K562 (cell line): ENCODE results near the gene FAM193A. TPM values are rescaled to one million over a fixed set of nuclear protein-coding genes. Genes with fewer than 3 reads are reported as not detected.

Experiments used
- ATAC-seq: fragments of 200-7000 bp; cut with Tn5 transposase; 3 replicates; pipeline ENCODE4 v1.9.1; 2020; ENCODE audit warnings: moderate library complexity
- BruUV-seq: library from RNA; stranded (reverse); fragments of 400-500 nt; replicated peaks from 2 replicates; lab custom pipeline; 2021; lab: Mats Ljungman, UMichigan
- CTCF ChIA-PET: fragments of 300-600 bp; formaldehyde crosslinking; extraction: SDS; loops from one replicate; lab custom pipeline; 2021; ENCODE audit warnings: low intra/inter-chr PET ratio; lab: Yijun Ruan, JAX
- POLR2A ChIA-PET: fragments of 300-600, 350-650 bp; sonication (Branson Sonifier 250); formaldehyde crosslinking; extraction: SDS; loops from one replicate; lab custom pipeline; 2021; ENCODE audit warnings: antibody characterized with exemption, inconsistent platforms; lab: Yijun Ruan, JAX
- DNase-seq, 4 experiments: peaks; one replicate each; pipeline versions ENCODE4 v3.0.0 to v3.0.0-alpha.2; 2011 to 2018; ENCODE audit warnings: low spot score in 3 of 4, mixed read lengths in 3 of 4; ENCODE audit errors: extremely low read depth in 1 of 4
- FAIRE-seq: peaks from 2 replicates; lab custom pipeline; 2011; peaks lifted over from hg19 to GRCh38; lab: Jason Lieb, UNC
- H2AFZ ChIP-seq: 2 replicates; pipeline ENCODE4 v1.6.0; 2011; ENCODE audit warnings: low read depth, low read length, control low read depth, inconsistent platforms
- H3K27ac ChIP-seq: fragments of 200-600 bp; 3 replicates; pipeline ENCODE4 v1.8.0; 2011; ENCODE audit warnings: low read depth, mild to moderate bottlenecking, control low read depth, inconsistent platforms, low read length, moderate library complexity, mixed read lengths; ENCODE audit errors: extremely low read depth
- H3K27me3 ChIP-seq, 2 experiments: fragments of 300-600 bp in 1 of 2; 2 replicates in 1 of 2; 3 replicates in 1 of 2; pipeline versions ENCODE4 v1.6.0 to v1.8.0; 2011; ENCODE audit warnings: inconsistent platforms in 2 of 2, low read length in 2 of 2, mild to moderate bottlenecking in 1 of 2, mixed read lengths in 1 of 2, moderate library complexity in 1 of 2; ENCODE audit not compliant: control insufficient read depth in 2 of 2, insufficient read depth in 2 of 2
- H3K36me3 ChIP-seq: fragments of 300-600 bp; 3 replicates; pipeline ENCODE4 v1.8.0; 2011; ENCODE audit warnings: mild to moderate bottlenecking, low read length, inconsistent platforms; ENCODE audit not compliant: control insufficient read depth, insufficient read depth
- H3K4me1 ChIP-seq, 2 experiments: fragments of 200-600 bp in 1 of 2; replicated peaks in 1 of 2; 2 replicates in 1 of 2; 3 replicates in 1 of 2; pipeline versions ENCODE4 v1.5.1 to v1.8.0; 2011; ENCODE audit warnings: inconsistent platforms in 2 of 2, low read length in 2 of 2, mild to moderate bottlenecking in 1 of 2, mixed read lengths in 1 of 2, moderate library complexity in 1 of 2; ENCODE audit not compliant: control insufficient read depth in 2 of 2, insufficient read depth in 2 of 2
- H3K4me2 ChIP-seq: 2 replicates; pipeline ENCODE4 v1.6.1; 2011; ENCODE audit warnings: low read length, control low read depth, inconsistent platforms, mixed read lengths; ENCODE audit not compliant: insufficient read depth
- H3K4me3 ChIP-seq: fragments of 200-600 bp; sonication (generic), shearing (Covaris generic); 2 replicates; pipeline ENCODE4 v1.5.1; 2016; ENCODE audit warnings: control low read depth, inconsistent platforms
- H3K79me2 ChIP-seq: fragments of 200-600 bp; 3 replicates; pipeline ENCODE4 v1.8.0; 2011; ENCODE audit warnings: low read length, inconsistent platforms; ENCODE audit not compliant: control insufficient read depth, insufficient read depth
- H3K9ac ChIP-seq, 2 experiments: 2 replicates each; pipeline versions ENCODE4 v1.6.0 to v1.6.1; 2011; ENCODE audit warnings: low read depth in 2 of 2, low read length in 2 of 2, control low read depth in 1 of 2, inconsistent platforms in 1 of 2, mild to moderate bottlenecking in 1 of 2, mixed read lengths in 1 of 2; ENCODE audit not compliant: insufficient read depth in 1 of 2
- H3K9me1 ChIP-seq: one replicate; pipeline ENCODE4 v1.6.0; 2011; ENCODE audit warnings: inconsistent platforms, mild to moderate bottlenecking, low read length, moderate library complexity; ENCODE audit not compliant: control insufficient read depth, insufficient read depth
- H3K9me3 ChIP-seq: replicated peaks from 2 replicates; pipeline ENCODE4 v1.5.1; 2011; ENCODE audit warnings: low read depth, low read length, inconsistent platforms; ENCODE audit not compliant: control insufficient read depth, insufficient read depth
- H4K20me1 ChIP-seq: replicated peaks from 2 replicates; pipeline ENCODE4 v1.6.1; 2011; ENCODE audit warnings: low read length, inconsistent platforms, mixed read lengths; ENCODE audit not compliant: control insufficient read depth, insufficient read depth
- BHLHE40 ChIP-seq: IDR thresholded peaks from 2 replicates; pipeline ENCODE4 v1.6.1; 2011; ENCODE audit warnings: low read length, improper control_type of control experiment
- SLC30A9 ChIP-seq: fragments of 250-450 bp; sonication (Bioruptor Pico); IDR thresholded peaks from 2 replicates; pipeline ENCODE4 v1.8.0; 2022; ENCODE audit warnings: mild to moderate bottlenecking, moderate library complexity
- ZNF239 ChIP-seq: fragments of 250-450 bp; sonication (Bioruptor Pico); IDR thresholded peaks from 2 replicates; pipeline ENCODE4 v1.4.0; 2020; ENCODE audit warnings: mild to moderate bottlenecking
- WGBS: fragments of 100-300 bp; shearing (Covaris generic); methylation state at CpG from one replicate; pipeline ENCODE4 v1.1.6; 2016; ENCODE audit warnings: low coverage, mixed read lengths; ENCODE audit not compliant: insufficient coverage; ENCODE audit errors: missing lambda C conversion rate; 5-methylcytosine and 5-hydroxymethylcytosine counted together
- in situ Hi-C: fragments of 300-500 bp; cut with MboI; formaldehyde crosslinking; loops from 4 replicates; pipeline ENCODE4 v1.15.0; 2018; ENCODE audit warnings: inconsistent platforms, mixed read lengths
- intact Hi-C: fragments of 100-400 bp; cut with micrococcal nuclease; formaldehyde crosslinking; loops from 2 replicates; pipeline ENCODE4 v1.14.2; 2022
- polyA plus RNA-seq, 8 experiments: library from polyadenylated mRNA; depleted of rRNA in 4 of 8; stranded (reverse) in 5 of 8; unstranded in 3 of 8; fragments of >200 nt; fragmentation: Nextera tagmentation in 2 of 8; fragmentation: Illumina TruSeq in 1 of 8; extraction: Ambion mirVana in 2 of 8; extraction: Trizol in 1 of 8; gene quantifications; 2 replicates each; pipeline versions ENCODE4 v1.2.1 to v1.2.3, GENCODE V29; 2011 to 2014; ENCODE audit warnings: inconsistent platforms in 1 of 8, missing spikeins in 1 of 8
- total RNA-seq, 7 experiments: library from RNA; depleted of rRNA in 6 of 7; stranded (reverse); fragments of >200 nt in 6 of 7; fragmentation: Illumina TruSeq in 2 of 7; extraction: Trizol in 2 of 7; gene quantifications; 2 replicates each; pipeline versions ENCODE4 v1.2.1 to v1.2.3, GENCODE V29; 2011 to 2021; ENCODE audit warnings: low replicate concordance in 1 of 7

FAM193A gene
- total and polyA plus RNA-seq, 9 of the 15 experiments (the other 6 are each of a cell fraction or from before 2014, with no cell fraction given) = 0.46 to 24.6 (median 9.6) TPM

DNA sequence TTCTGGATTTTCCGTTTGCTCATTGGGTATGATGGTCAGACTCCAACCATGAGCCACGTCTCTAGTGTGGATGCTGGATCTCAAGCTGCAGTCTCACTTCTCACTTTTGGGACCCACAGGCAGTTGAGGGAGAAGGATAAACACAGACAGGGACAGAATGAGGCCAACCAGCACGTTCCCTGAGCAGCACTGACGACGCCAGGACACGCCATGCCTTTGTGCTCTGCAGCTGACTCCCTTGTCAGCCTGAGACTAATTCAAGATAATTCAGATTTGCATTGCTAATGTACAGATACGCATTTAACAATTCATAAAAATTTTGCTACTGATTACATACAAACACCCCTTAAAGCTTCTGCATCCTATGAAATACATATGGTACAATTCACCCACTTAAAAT lies 106.5 kb downstream of the FAM193A start (continued):
- no peak for TF ChIP-seq SLC30A9 (CRISPR knock-in tag)

- Histone ChIP-seq H3K4me3 (no peak overlapping the region), H3K4me2 (no peak overlapping the region), H3K79me2 (no peaks in the 10 kb centered on the region), H3K27me3 (no peaks in the 10 kb centered on the region), H3K9me3 (no peaks in the 10 kb centered on the region), H4K20me1 (no peaks in the 10 kb centered on the region), H3K9me1 (no peaks in the 10 kb centered on the region), H3K27ac (no peak overlapping the region), H3K4me1 (peaks cover 4 to 6% of the 10 kb centered on the region in 2 experiments; a peak in 4 of 5 replicates), H3K9ac (no peak overlapping the region), H2AFZ (no peak overlapping the region), H3K36me3 (peaks cover 66% of the 10 kb centered on the region; the same call in 2 of the 3 replicates)
- intact Hi-C loops = no loop called here
- FAIRE-seq = no peak
- ATAC-seq = no peak
- CTCF ChIA-PET = no interaction called here
- no peak for DNase-seq
- no TSS peak for BruUV-seq
- TF ChIP-seq BHLHE40 = no peak
- TF ChIP-seq ZNF239 (CRISPR knock-in tag) = no peak
- POLR2A ChIA-PET = interaction anchor here (1.1 kb wide), 1 partner anchor 10 kb away, joined by 3 read pairs; no protein-coding TSS in a partner anchor
- WGBS = 91% methylated on average over 5 of the region's 5 CpGs
- in situ Hi-C loops = no loop called here
Measured at GRCh38 chr4:2643555-2643954, 107.1 kb downstream of the FAM193A start.
